Measurements from ENCODE around the gene SORL1.
"Not testable (repeated sequence)": the region's sequence is repeated elsewhere in the genome, so short reads cannot be mapped to it uniquely, and the experiment has no call there.

Gene SORL1

GRCh38 chr11:121634273-121634672 is 182.2 kb downstream of the SORL1 start:
- no peak for DNase-seq

- no peak for DNase-seq
These were observed 182.8 kb downstream of the SORL1 start for GRCh38 chr11:121634889-121635288.

GRCh38 chr11:121636081-121636799 is 184.1 kb downstream of the SORL1 start:
- DNase-seq, result no peak

- DNase-seq, result no peak
These were observed 184.7 kb downstream of the SORL1 start for GRCh38 chr11:121636800-121637176.

GRCh38 chr11:121637587-121637986 is 185.5 kb downstream of the SORL1 start:
- not testable (repeated sequence) for DNase-seq

- no peak for DNase-seq
These were observed 191.5 kb downstream of the SORL1 start for GRCh38 chr11:121643479-121644186.

GRCh38 chr11:121644187-121644512 is 192.0 kb downstream of the SORL1 start:
- DNase-seq, result no peak

GRCh38 chr11:121645001-121645400 is 192.9 kb downstream of the SORL1 start:
- DNase-seq, result no peak

GRCh38 chr11:121645596-121645995 is 193.5 kb downstream of the SORL1 start:
- no peak for DNase-seq

- DNase-seq, result no peak
These were observed 196.2 kb downstream of the SORL1 start for GRCh38 chr11:121648306-121648705.

GRCh38 chr11:121649798-121650197 is 197.7 kb downstream of the SORL1 start:
- DNase-seq, result no peak

GRCh38 chr11:121650351-121651256 is 198.5 kb downstream of the SORL1 start:
- no peak for DNase-seq

GRCh38 chr11:121651257-121651605 is 199.1 kb downstream of the SORL1 start:
- no peak for DNase-seq

GRCh38 chr11:121652971-121653370 is 200.9 kb downstream of the SORL1 start:
- DNase-seq, result no peak

GRCh38 chr11:121654259-121654842 is 202.2 kb downstream of the SORL1 start:
- no peak for DNase-seq

GRCh38 chr11:121654843-121655536 is 202.9 kb downstream of the SORL1 start:
- DNase-seq, result no peak

GRCh38 chr11:121655537-121656327 is 203.6 kb downstream of the SORL1 start:
- DNase-seq, result peak; percentile 29

- no peak for DNase-seq
These were observed 204.4 kb downstream of the SORL1 start for GRCh38 chr11:121656328-121657090.

- DNase-seq, result no peak
These were observed 205.0 kb downstream of the SORL1 start for GRCh38 chr11:121657146-121657545.

- DNase-seq, result no peak
These were observed 207.7 kb downstream of the SORL1 start for GRCh38 chr11:121659811-121660210.

- DNase-seq, result no peak
These were observed 209.9 kb downstream of the SORL1 start for GRCh38 chr11:121661880-121662486.

Data from GOT3 (cell line).